NOMO-1 treated with dmso at 0.1 percent for 144 hours (cell line): Measurements from ENCODE around the gene HACD1.

Experiments used
- DNase-seq: peaks from one replicate; lab custom pipeline; 2025; ENCODE audit not compliant: unreplicated experiment; lab: John Stamatoyannopoulos, UW

The HACD1 gene

DNA sequence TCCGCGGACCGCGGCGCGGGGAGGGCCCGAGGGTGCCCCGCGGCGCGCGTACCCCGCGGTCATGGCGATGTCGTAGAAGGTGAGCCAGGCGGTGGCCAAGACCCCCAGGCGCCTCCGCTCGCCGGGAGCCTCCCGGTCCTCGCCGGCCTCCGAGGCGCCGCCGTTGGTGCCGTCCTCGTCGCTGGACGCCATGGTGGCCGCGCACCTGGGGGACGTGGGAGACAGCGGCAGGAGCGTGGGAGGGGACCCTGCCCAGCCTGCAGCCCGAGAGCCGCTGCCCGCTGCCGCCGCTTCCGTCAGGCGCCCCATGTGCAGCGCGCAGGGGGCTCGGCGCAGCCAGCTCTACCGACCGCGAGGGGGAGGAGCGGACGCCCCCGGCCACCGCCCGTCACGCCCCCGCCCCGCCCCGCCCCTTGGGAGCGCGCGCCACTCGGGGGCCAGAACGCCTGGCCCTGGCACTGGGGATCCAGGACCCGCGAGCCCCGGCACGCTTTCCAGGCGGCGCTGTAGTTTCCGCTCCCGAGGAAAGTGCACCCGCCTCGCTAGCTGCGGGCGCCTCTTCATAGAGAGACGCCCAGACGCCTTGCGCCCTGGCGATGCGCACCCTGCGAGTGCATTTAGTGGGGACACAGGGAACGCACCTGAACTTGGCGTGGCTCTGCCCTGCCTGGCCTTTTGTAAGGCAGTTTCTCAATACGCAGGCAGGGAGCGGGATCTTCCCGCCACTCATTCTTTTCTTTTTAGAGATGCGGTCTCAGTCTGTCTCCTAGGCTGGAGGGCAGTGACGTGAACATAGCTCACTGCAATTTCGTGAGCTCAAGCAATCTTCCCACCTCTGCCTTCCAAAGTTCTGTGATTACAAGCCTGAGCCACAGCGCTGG, at the start of gene HACD1:
Gene HACD1, minus strand, starts transcription at position 344 of the 881 bp plus-strand sequence. Its CDS starts 35 bp downstream, at position 309.
- DNase-seq = peak; percentile 53

- no peak for DNase-seq
Observed at GRCh38 chr10:17665747-17666146, 48.6 kb upstream of the HACD1 start.

DNA sequence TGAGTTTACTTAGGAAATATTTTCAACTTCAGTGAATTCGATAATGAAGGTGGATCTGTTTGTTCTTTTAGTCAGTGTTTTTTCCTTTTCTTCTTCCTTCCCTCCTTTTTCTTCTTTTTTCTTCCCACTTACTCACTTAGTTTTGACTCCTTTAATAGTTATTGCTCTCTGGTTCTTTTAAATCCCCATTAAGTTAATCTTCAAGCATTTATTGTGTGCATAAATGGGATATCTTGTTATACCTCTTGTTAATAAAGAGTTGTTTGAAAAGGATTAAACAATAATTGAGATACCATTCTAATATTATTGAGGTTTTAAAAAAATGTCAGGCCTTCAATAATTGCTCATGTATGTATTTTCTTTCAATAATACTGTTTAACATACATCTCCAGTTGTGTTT, 46.3 kb upstream of the HACD1 start:
- no peak for DNase-seq

DNA sequence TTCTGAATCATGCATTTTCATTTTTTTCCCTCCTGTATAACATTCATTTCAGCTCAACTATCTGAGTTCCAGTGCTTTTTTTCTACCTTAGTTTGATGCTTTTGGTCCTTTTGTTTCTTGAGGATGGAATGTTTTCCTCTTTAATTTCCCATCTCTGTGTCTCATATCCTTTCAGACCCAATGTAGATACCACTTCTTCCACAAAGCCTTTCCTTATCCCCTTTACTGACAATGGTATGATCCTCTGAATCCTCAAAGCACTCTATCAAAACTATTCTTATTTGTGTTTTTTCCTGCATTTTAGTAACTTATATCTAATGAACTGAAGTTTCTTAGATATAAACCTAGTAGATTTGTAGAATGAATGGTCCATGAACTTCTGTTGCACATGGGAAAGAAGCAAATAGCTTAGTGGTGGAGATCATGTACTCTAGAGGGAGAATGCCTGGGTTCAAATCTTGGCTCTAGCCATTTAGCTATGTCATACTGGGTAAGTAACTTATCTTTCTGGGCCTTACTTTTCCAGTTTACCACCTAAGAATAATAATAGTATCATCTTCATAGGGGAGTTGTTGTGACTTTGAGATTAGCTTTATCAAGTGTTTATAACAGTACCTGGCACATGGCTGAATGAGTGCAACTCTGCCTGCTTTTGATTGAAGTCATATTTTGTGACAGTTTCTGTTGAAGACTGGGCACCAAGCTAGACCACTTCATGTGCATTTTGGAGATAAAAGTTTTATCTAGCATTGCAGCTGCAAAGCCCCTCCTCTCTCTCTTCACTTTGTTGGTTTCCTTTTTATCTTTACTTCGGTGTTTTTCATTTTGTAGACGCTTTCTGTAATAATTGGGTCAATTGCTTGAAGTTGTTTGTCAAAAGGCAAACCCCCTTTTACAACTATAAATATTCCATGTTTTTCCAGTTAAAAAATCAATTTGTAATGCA, 45.3 kb upstream of the HACD1 start:
- no peak for DNase-seq

DNA sequence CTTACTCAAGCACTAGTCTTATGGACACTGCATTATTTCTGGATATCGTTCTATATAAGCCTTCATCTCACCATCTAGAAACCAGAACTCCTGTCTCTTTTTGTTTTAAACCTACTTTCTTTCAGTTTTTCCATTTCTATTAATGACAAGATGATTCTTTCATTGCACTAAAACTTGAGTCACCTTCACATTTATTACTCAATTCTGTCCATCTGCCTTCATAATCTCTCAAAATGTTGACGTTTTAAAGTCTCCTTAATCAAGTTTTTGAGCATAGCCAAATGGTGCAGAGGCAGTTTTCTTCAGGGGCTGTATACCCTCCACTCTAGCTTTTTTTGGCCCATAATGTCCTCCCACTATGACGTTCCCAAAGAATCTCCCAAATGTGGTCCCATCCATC, 44.3 kb upstream of the HACD1 start:
- DNase-seq = no peak

GRCh38 chr10:17660921-17661320, 43.7 kb upstream of the HACD1 start:
- no peak for DNase-seq

- DNase-seq = no peak
Observed at GRCh38 chr10:17659365-17659764, 42.2 kb upstream of the HACD1 start.

DNA sequence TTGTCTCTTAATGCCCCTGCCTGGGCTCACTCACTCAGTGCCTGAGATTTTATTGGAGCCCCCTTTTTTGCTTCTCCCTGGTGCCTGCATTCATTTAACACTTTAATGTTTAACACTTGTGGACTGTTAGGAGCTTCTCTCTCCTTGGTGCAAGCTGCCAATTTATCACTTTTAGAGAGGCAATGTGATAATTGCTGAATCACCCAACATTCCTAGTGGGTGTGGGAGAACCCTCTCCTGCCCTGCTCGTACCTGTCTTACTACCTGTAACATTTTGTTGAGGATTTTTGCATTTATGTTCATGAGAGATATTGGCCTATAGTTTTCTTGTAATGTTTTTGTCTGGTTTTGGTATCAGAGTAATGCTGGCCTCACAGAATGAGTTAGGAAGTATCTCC, 39.9 kb upstream of the HACD1 start:
- no peak for DNase-seq

DNA sequence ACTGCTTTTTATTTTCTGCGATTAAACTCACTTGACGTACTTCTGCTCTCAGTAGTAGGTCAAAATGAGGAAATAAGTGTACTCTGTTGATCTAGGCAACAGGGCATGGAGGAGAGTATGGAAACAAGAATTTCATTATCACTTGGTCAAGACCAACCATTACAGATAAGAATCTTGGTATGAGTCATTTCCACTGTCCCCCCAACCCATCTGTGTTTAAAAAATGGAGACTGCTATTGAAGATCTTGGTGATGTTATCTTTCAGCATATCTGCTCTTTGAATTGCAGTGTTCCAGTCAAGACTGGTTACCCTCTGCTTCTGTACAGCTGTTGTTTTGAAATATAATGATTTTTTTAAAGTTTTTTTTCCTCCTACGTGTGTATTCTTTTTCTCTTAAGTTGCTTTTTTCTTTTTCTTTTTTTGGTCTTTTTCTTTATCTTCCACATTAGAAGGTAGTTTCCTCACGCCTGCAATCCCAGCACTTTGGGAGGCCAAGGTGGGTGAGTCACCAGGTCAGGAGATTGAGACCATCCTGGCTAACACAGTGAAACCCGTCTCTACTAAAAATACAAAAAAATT, 38.5 kb upstream of the HACD1 start:
- DNase-seq = no peak

DNA sequence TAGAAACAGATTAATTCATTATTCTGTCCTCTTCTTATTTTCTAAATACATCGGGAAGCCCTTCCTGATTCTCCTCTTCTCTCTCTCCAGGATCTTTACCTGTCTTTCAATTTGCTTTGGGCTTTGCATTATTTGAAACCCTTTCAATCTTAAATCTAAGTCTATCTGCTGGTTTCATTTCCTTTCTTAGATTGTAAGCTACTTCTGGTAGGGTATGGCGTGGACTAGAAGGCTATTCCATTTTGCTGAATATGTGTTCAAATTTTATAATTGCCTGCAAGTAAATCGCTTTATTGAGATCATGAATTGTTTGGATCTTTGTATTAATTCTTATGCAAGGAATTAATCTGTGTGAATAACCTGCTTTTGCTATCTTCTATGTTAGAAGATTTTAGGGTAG, 37.8 kb upstream of the HACD1 start:
- no peak for DNase-seq

DNA sequence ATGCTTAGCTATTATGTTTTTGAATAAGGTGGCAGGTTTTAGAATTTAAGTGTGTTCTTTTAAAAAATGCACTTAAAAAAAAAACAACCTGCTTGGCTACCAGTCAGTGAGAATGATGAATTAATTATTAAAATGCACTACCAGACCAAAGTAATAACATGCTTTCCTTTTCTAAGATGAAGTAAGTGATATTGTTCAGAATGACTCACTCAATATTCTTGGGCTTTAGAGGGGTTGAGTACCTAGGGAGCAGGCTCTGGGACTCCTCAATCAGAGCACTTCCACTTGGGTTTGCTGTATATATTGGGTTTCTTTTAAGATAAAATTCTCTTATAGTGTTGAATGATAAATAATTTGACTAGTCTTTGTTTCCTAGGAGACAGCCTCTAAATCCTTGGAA, 35.4 kb upstream of the HACD1 start:
- DNase-seq = no peak

DNA sequence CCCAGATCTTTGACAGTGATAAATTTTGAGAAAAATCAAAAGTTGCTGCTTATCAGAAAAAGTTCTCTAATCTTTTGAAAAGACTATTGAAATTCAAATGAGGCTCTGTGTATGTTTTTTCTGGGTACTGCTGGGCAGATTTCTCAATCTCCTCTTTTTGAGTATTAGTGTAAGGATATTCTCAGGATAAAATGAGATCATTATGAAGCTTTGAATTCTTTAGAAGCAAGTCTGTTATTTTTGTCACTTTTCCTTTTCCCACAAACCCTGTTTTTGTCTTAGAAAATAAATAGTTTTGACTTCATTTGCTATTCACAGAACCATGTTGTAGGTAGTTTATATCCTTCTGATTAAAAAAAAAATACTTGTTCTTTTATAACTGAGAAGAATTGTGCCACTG, 34.7 kb upstream of the HACD1 start:
- DNase-seq = no peak

DNA sequence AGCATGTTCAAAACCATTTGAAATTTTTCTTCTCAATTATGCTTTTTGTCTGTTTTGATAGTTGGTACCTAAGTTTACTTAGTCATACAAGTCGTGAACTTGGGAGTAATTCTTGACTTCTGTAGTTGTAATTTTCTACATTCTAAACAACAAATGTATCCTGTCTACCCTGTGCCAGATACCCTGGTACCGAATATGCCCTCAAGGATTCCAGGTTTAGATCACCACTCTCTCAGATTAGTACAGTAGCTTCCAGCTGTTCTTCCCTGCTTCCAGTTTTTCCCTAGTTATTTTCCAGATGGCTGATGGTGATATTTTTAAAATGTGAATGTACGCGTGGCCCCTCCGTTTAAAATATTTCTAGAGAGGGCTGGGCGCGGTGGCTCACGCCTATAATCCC, 33.2 kb upstream of the HACD1 start:
- DNase-seq = no peak

DNA sequence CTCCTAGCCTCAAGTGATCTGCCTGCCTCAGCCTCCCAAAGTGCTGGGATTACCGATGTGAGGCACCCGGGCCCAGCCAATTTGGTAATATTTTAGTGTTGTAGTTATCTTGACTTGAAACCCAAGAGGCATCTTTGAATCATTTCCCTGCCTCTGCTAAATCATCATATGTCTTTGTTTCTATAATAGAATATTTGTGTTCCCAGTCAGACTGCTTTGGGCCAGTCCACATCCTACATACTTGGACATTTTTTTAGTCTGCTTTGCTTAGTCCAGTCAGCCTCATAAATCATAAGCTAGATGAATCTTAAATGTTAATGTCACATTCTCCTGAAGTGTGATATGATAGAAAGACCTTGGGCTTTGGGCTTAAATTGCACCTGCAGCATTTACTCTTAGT, 32.7 kb upstream of the HACD1 start:
- no peak for DNase-seq

DNA sequence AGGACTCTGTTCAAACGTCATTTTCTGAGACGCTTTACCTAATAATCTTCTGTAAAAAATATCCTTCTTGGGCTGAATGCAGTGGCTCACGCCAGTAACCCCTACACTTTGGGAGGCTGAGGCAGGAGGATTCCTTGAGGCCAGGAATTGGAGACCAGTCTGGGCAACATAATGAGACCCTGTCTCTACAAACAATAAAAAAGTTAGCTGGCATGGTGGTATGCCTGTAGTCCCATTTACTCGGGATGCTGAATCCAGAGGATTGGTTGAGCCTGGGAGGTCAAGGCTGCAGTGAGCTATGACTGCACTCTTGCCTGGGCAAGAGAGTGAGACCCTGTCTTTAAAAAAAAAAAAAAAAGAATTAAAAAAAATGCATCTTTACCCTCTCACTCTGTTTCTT, 31.9 kb upstream of the HACD1 start:
- no peak for DNase-seq

DNA sequence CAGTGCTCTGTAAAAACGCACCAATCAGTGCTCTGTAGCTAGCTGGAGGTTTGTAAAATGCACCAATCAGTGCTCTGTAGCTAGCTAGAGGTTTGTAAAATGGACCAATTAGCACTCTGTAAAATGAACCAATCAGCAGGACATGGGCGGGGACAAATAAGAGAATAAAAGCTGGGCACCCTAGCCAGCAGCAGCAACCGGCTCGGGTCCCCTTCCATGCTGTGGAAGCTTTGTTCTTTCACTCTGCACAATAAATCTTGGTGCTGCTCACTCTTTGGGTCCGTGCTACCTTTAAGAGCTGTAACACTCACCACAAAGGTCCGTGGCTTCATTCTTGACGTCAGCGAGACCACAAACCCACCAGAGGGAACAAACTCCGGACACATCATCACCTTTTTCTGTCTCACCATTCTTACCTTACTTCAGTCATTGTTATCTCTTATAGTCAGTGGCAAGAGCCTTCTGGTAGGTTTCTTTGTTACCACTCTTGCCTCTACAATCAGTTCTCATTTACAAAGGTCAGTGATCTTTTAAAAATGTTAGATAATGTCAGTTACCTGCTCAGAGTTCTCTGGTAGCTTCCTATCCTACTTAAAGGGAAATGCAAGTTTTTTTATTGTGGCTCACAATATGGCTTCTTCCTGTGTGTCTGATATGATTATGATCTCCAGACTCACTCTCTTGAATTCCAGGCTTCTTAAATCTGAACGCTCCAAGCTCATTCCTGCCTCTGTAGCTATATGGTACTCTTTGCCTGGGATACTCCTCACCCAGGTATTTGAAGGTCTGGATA, 31.3 kb upstream of the HACD1 start:
- DNase-seq = no peak

DNA sequence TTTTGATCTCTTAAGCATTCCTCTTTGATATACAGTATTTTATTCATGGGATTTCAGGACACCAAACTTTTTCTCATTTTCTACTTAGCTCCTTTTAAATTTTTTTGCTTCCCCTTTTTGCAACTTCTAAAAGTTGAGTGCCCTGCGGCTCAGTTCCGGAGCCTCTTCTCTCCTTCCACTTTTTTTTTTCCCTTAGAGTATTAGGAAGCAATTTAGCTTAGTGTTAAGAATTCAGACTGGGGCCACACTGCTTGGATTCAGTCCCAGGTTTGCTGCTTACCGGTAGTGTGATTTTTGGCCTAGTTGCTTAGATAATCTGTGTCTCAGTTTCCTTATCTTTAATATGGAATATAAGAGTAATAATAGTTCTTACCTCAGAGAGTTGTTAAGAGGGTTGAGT, 30.2 kb upstream of the HACD1 start:
- peak; percentile 58 for DNase-seq

GRCh38 chr10:17645621-17646345, 28.6 kb upstream of the HACD1 start:
- DNase-seq = no peak

GRCh38 chr10:17644485-17644943, 27.3 kb upstream of the HACD1 start:
- DNase-seq = peak; percentile 27
